Body of pancreas (tissue), 4 donors: Measurements from ENCODE around the gene GABPA. TPM values are rescaled to one million over a fixed set of nuclear protein-coding genes. Genes with fewer than 3 reads are reported as not detected.

Experiments
- ATAC-seq: fragments of 150-250 bp; one replicate; pipeline ENCODE4 v1.9.1; 2016
- DNase-seq, 4 donors: peaks; one replicate each; pipeline ENCODE4 v3.0.0-alpha.2; 2019
- H3K27ac ChIP-seq, 4 donors: fragments of 200-600 bp; sonication (generic); 1 replicate in 3 of 4; 2 replicates in 1 of 4; pipeline versions ENCODE4 v1.5.1 to v1.6.1; 2016 to 2019; ENCODE audit warnings: mild to moderate bottlenecking in 1 of 4, mixed read lengths in 1 of 4, moderate library complexity in 1 of 4
- H3K27me3 ChIP-seq, 2 donors: fragments of 200-600 bp; sonication (generic); one replicate each; pipeline ENCODE4 v1.6.0; 2016; ENCODE audit warnings: mild to moderate bottlenecking in 1 of 2
- H3K36me3 ChIP-seq, 2 donors: fragments of 200-600 bp; sonication (generic); replicated peaks in 1 of 2; 2 replicates each; pipeline ENCODE4 v1.5.1; 2016; ENCODE audit warnings: low read depth in 2 of 2; ENCODE audit not compliant: insufficient read depth in 1 of 2
- H3K4me1 ChIP-seq: fragments of 200-600 bp; sonication (generic); one replicate; pipeline ENCODE4 v1.6.0; 2016
- H3K4me3 ChIP-seq, 2 donors: fragments of 200-600 bp; sonication (generic); 1 replicate in 1 of 2; 2 replicates in 1 of 2; pipeline ENCODE4 v1.5.1; 2016 to 2019
- H3K9me3 ChIP-seq, 3 donors: fragments of 200-600 bp; sonication (generic); 1 replicate in 2 of 3; 2 replicates in 1 of 3; pipeline ENCODE4 v1.5.1; 2016
- POLR2A ChIP-seq, 3 donors: fragments of 450-650 bp; IDR thresholded peaks; one replicate each; pipeline ENCODE4 v1.6.1; 2016; ENCODE audit warnings: antibody characterized with exemption in 3 of 3, mild to moderate bottlenecking in 2 of 3
- WGBS, 2 donors: methylation state at CpG; one replicate each; pipeline ENCODE4 v1.1.5; 2017; 5-methylcytosine and 5-hydroxymethylcytosine counted together
- intact Hi-C: fragments of 100-400 bp; cut with DNase I; formaldehyde crosslinking; loops from one replicate; pipeline ENCODE4 v1.15.1; 2023
- total RNA-seq, 2 donors: library from RNA; depleted of rRNA; stranded (reverse); fragments of >200 nt; gene quantifications; one replicate each; pipeline ENCODE4 v1.1.0, GENCODE V29; 2016
- TF ChIP-seq, protein P1 (sequence below), 7 experiments: fragments of 450-650 bp in 4 of 7; fragments of 200-600 bp in 3 of 7; sonication (generic) in 3 of 7; IDR thresholded peaks; one replicate each; pipeline ENCODE4 v1.5.1; 2016 to 2019; ENCODE audit warnings: antibody characterized with exemption in 7 of 7

The GABPA gene
- total RNA-seq, 2 donors from 2014 or later: 8.9 to 11.2 TPM

DNA sequence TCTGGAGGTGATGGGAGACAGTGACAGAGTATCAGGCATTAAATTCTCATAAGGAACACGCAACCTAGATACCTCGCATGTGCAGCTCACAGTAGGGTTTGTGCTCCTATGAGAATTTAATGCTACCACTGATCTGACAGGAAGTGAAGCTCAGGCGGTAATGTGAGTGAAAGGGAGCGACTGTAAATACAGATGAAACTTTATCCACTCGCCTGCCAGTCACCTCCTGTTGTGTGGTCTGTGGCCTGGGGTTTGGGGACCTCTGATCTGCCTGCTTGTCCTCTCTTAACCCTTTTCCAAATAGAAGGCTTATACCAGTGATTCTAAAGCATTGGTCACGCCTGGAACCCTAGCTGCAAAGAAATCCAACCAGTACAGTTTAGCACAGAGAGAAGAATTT is 15.3 kb downstream of the GABPA start:
- Histone ChIP-seq H3K9me3 (no peaks in the 10 kb centered on the region), H3K27me3 (no peaks in the 10 kb centered on the region), H3K36me3 (peaks cover 0 to 12% of the 10 kb centered on the region in 2 donors), H3K4me1 (no peaks in the 10 kb centered on the region), H3K27ac (no peak overlapping the region), H3K4me3 (no peak overlapping the region)
- ATAC-seq (no peak), DNase-seq (no peak)
- TF ChIP-seq, protein P1, sequence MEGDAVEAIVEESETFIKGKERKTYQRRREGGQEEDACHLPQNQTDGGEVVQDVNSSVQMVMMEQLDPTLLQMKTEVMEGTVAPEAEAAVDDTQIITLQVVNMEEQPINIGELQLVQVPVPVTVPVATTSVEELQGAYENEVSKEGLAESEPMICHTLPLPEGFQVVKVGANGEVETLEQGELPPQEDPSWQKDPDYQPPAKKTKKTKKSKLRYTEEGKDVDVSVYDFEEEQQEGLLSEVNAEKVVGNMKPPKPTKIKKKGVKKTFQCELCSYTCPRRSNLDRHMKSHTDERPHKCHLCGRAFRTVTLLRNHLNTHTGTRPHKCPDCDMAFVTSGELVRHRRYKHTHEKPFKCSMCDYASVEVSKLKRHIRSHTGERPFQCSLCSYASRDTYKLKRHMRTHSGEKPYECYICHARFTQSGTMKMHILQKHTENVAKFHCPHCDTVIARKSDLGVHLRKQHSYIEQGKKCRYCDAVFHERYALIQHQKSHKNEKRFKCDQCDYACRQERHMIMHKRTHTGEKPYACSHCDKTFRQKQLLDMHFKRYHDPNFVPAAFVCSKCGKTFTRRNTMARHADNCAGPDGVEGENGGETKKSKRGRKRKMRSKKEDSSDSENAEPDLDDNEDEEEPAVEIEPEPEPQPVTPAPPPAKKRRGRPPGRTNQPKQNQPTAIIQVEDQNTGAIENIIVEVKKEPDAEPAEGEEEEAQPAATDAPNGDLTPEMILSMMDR (IDR thresholded peaks at IDR 0.05): no peak
- no peak for TF ChIP-seq POLR2A (IDR thresholded peaks at IDR 0.05)
- intact Hi-C loops: no loop called here
- 85 to 92% methylated on average over 6 of the region's 6 CpGs for WGBS, 2 donors

DNA sequence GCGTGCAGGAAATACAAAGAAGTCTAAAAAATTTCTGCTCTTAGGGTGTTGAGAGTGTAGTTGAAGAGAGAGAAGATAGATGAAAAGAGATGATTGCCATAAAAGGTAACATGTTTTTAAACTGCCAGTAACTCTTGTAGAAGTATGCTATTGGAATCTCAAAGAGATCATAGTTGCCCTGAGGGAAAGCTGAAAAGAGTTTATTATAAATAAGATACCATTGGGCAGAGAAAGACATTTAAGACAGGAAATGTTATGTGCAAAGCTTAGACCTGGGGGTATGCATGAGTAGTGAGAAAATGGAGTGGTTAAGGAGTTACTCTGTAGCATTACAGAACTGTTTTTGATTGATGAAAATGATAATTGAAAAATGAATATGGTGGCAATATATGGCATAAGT is 17.6 kb downstream of the GABPA start:
- H3K27me3 ChIP-seq: no peaks in the 10 kb centered on the region
- DNase-seq (no peak), ATAC-seq (no peak)
- H3K4me3 ChIP-seq: no peak overlapping the region
- no peaks in the 10 kb centered on the region for H3K9me3 ChIP-seq
- no peaks in the 10 kb centered on the region for H3K4me1 ChIP-seq
- H3K36me3 ChIP-seq: peaks cover 0 to 11% of the 10 kb centered on the region in 2 donors
- TF ChIP-seq, protein P1 (IDR thresholded peaks at IDR 0.05): no peak
- no peak for TF ChIP-seq POLR2A (IDR thresholded peaks at IDR 0.05)
- 94 to 95% methylated on average over 1 of the region's 1 CpG for WGBS, 2 donors
- no peak overlapping the region for H3K27ac ChIP-seq
- intact Hi-C loops: no loop called here

DNA sequence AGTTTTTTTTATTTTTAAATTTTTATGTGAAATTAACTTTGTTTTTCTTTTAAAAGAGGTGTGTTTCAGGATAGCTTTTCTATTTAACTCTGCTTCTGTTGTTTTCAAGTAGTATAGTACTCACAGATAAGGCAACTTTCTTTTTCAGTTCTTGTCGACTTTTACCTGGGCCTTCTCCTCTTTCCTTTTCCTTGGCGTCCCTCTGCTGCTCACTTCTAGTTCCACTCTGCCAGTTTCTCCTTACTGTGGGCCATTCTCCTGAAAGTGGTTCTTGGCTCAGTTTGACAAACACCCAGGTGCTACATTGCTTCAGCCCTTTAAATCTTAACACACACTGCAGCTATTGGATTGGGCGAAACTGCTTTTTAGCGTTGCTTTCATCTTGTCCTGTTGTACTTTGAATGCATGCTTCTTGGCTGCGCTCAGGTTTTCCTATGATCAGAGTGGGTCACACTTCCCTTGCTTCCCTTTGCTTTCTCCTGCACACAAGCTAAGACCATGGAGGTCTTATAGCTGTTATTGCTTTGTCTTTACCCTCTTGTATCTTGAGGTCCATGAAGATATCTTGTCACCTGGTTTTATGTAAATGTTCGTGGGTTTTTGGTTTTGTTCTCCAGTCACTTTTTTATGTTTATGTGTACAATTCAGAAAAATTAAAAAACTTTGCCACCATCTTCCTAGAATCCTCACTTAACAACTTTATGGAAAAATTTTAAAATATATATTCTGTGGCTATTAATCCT is 21.6 kb downstream of the GABPA start:
- intact Hi-C loops: no loop called here
- H3K9me3 ChIP-seq: no peaks in the 10 kb centered on the region
- 72 to 75% methylated on average over 6 of the region's 6 CpGs for WGBS, 2 donors
- no peak for DNase-seq
- H3K4me1 ChIP-seq: no peaks in the 10 kb centered on the region
- TF ChIP-seq, protein P1 (IDR thresholded peaks at IDR 0.05): no peak
- no peak for TF ChIP-seq POLR2A (IDR thresholded peaks at IDR 0.05)
- H3K27ac ChIP-seq: no peak overlapping the region
- no peaks in the 10 kb centered on the region for H3K27me3 ChIP-seq
- no peak for ATAC-seq
- peaks cover 0 to 6% of the 10 kb centered on the region in 2 donors for H3K36me3 ChIP-seq
- no peak overlapping the region for H3K4me3 ChIP-seq

DNA sequence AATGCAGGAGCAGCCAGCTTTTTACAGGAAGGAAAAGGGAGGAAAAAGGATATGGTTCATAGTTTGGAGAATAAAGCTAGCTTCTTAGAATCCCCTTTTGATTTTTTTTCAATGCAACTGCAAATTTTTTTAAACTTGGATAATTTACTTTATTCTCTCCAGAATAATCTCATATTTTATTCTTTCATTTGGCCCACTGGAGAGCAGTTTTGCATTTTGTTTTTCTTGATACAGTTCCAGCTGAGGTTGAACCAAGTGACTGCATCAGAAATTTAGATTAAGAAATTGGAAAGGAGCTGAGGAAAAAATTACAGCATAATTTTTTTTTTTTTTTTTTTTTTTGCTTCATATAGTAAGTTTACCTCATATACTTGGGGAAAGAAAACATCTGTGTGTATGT is 22.8 kb downstream of the GABPA start:
- Histone ChIP-seq H3K36me3 (peaks cover 0 to 9% of the 10 kb centered on the region in 2 donors), H3K9me3 (no peaks in the 10 kb centered on the region), H3K27me3 (no peaks in the 10 kb centered on the region), H3K4me1 (no peaks in the 10 kb centered on the region), H3K27ac (no peak overlapping the region), H3K4me3 (no peak overlapping the region)
- ATAC-seq: no peak
- intact Hi-C loops: no loop called here
- no peak for DNase-seq
- TF ChIP-seq, protein P1 (IDR thresholded peaks at IDR 0.05): no peak
- no peak for TF ChIP-seq POLR2A (IDR thresholded peaks at IDR 0.05)

DNA sequence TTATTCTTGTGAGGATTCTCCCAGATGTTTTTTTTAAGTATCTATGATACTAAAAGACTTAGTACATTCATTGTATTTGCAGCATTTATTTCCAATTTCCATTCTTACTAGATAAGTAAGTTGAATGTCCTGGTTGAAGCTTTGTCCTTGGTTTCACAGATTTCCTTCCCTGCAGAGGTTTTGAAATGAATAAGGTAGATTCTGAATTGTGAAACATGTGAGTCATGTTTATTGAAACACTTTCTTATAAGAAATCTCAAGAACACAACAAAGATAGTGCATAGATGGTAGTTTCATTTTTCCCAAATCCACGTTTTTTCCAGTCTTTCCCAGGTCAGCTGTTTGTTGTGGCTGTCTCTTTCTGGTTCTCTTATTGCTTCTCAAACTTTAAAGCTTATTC is 24.8 kb downstream of the GABPA start:
- Histone ChIP-seq H3K36me3 (peaks cover 0 to 4% of the 10 kb centered on the region in 2 donors), H3K27me3 (no peaks in the 10 kb centered on the region), H3K4me3 (no peak overlapping the region), H3K4me1 (no peaks in the 10 kb centered on the region), H3K27ac (no peak overlapping the region), H3K9me3 (no peaks in the 10 kb centered on the region)
- DNase-seq (no peak), ATAC-seq (no peak)
- 70 to 74% methylated on average over 1 of the region's 1 CpG for WGBS, 2 donors
- intact Hi-C loops: no loop called here
- TF ChIP-seq, protein P1 (IDR thresholded peaks at IDR 0.05): no peak
- TF ChIP-seq POLR2A (IDR thresholded peaks at IDR 0.05): no peak
